Right forelimb (tissue), 1 donor: Measurements from ENCODE around the gene RPP21.

Experiments
- DNase-seq: peaks from one replicate; pipeline ENCODE4 v3.0.0-alpha.2; 2018

The RPP21 gene

DNA sequence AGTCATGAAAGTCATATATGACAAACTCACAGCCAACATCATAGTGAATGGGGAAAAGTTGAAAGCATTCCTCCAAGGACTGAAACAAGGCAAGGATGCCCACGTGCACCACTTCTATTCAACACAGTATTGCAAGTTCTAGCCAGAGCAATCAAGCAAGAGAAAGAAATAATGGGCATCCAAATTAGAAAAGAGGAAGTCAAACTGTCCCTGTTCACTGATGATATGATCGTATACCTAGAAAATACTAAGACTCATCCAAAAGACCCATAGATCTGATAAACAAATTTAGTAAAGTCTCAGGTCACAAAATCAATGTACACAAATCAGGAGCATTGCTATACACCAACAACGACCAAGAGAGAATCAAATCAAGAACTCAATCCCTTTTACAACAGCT lies 41.2 kb downstream of the RPP21 start:
- no peak for DNase-seq

DNA sequence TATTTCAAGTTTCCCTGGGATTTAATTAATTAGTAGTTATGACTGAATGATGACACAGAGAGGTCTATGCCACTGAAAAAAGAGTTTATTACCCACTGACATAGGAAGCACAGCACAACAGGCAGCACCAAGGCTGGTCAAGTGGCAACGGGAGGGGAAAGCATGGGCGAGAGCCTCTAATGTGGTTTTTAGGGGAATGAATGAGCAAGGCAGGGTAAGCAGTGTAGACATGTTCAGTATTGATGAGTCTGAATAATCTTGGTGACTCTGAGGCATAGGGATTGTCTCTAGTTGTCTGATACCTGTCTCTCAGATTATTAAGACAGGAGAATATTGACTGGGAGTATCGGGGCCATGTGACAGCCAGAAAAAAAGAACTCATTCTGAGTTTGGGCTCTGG lies 46.3 kb downstream of the RPP21 start:
- DNase-seq: no peak

DNA sequence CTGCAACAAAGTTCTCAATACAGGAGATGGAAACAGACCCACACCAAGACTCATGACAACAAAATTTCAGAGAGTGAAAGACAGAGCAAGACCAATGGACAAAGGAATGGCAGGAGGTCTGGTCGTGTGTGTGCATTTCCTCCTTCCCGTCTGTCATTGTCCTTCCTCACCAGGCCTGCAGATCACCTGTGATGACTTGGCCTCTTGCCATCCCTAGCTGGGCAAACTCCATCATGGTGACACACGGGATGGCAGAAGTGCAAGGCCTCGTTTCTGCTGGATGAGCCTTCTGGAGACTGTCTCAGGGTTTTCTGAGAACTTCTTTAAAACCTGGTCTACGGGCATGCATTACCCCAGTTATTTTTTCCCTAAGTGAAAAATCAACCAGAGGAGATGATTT lies 49.2 kb downstream of the RPP21 start:
- DNase-seq: no peak
